Endothelial cell of umbilical vein (primary cell): ENCODE results near the gene BTG2. TPM values are rescaled to one million over a fixed set of nuclear protein-coding genes. Genes with fewer than 3 reads are reported as not detected.

Experiments
- BruUV-seq: library from RNA; stranded (reverse); fragments of 400-500 nt; replicated peaks from 2 replicates; lab custom pipeline; 2021; lab: Mats Ljungman, UMichigan
- CTCF ChIA-PET: fragments of 300-600, 350-600 bp; sonication (Branson Sonifier 250); formaldehyde crosslinking; loops from one replicate; lab custom pipeline; 2021; ENCODE audit warnings: antibody characterized with exemption, inconsistent platforms; lab: Charles Lee
- POLR2A ChIA-PET: fragments of 300-600, 350-600 bp; sonication (Branson Sonifier 250); formaldehyde crosslinking; loops from one replicate; lab custom pipeline; 2021; ENCODE audit warnings: antibody characterized with exemption, inconsistent platforms; lab: Charles Lee
- DNase-seq: peaks from one replicate; pipeline ENCODE4 v3.0.0-alpha.2; 2011; ENCODE audit warnings: low read depth, low spot score
- FAIRE-seq: peaks from 2 replicates; lab custom pipeline; 2011; peaks lifted over from hg19 to GRCh38; lab: Jason Lieb, UNC
- H2AFZ ChIP-seq: 2 replicates; pipeline ENCODE4 v1.6.0; 2012; ENCODE audit warnings: low read depth, low read length, control low read depth, inconsistent platforms
- H3K27ac ChIP-seq: 2 replicates; pipeline ENCODE4 v1.5.1; 2011; ENCODE audit warnings: low read depth, mild to moderate bottlenecking, control low read depth, low read length, moderate library complexity; ENCODE audit not compliant: insufficient read depth
- H3K27me3 ChIP-seq, 2 experiments: 2 replicates each; pipeline versions ENCODE4 v1.6.0 to v1.6.1; 2011; ENCODE audit warnings: low read length in 2 of 2, mixed read lengths in 1 of 2; ENCODE audit not compliant: control insufficient read depth in 2 of 2, insufficient read depth in 2 of 2
- H3K36me3 ChIP-seq, 2 experiments: 2 replicates in 1 of 2; 3 replicates in 1 of 2; pipeline ENCODE4 v1.5.1; 2011; ENCODE audit warnings: low read length in 2 of 2, mild to moderate bottlenecking in 1 of 2, moderate library complexity in 1 of 2; ENCODE audit not compliant: control insufficient read depth in 2 of 2, insufficient read depth in 2 of 2; ENCODE audit errors: extremely low read depth in 1 of 2
- H3K4me1 ChIP-seq: 3 replicates; pipeline ENCODE4 v1.5.1; 2011; ENCODE audit warnings: mild to moderate bottlenecking, low read length; ENCODE audit not compliant: control insufficient read depth, insufficient read depth; ENCODE audit errors: extremely low read depth
- H3K4me2 ChIP-seq: 2 replicates; pipeline ENCODE4 v1.6.1; 2011; ENCODE audit warnings: low read length, control low read depth, mixed read lengths; ENCODE audit not compliant: insufficient read depth
- H3K4me3 ChIP-seq, 3 experiments: fragments of 200-600 bp in 1 of 3; sonication (generic), shearing (Covaris generic) in 1 of 3; replicated peaks in 1 of 3; 2 replicates each; pipeline ENCODE4 v1.5.1; 2011 to 2016; ENCODE audit warnings: control low read depth in 3 of 3, low read length in 3 of 3, mild to moderate bottlenecking in 2 of 3, inconsistent platforms in 1 of 3, low read depth in 1 of 3, moderate library complexity in 1 of 3; ENCODE audit not compliant: insufficient read depth in 1 of 3
- H3K79me2 ChIP-seq: 2 replicates; pipeline ENCODE4 v1.6.0; 2012; ENCODE audit warnings: low read length, inconsistent platforms; ENCODE audit not compliant: control insufficient read depth, insufficient read depth
- H3K9ac ChIP-seq: replicated peaks from 2 replicates; pipeline ENCODE3; 2011; ENCODE audit warnings: low read length, control low read depth; ENCODE audit not compliant: insufficient read depth; ENCODE audit errors: extremely low read depth
- H3K9me1 ChIP-seq: replicated peaks from 3 replicates; pipeline ENCODE4 v1.6.0; 2011; ENCODE audit warnings: mild to moderate bottlenecking, low read length; ENCODE audit not compliant: control insufficient read depth, insufficient read depth; ENCODE audit errors: extremely low read depth
- H3K9me3 ChIP-seq: replicated peaks from 2 replicates; pipeline ENCODE4 v1.5.1; 2012; ENCODE audit warnings: low read length, inconsistent platforms; ENCODE audit not compliant: control insufficient read depth, insufficient read depth
- H4K20me1 ChIP-seq: replicated peaks from 2 replicates; pipeline ENCODE3; 2011; ENCODE audit warnings: mild to moderate bottlenecking, low read length; ENCODE audit not compliant: control insufficient read depth, insufficient read depth; ENCODE audit errors: extremely low read depth
- CTCF ChIP-seq, 2 donors: IDR thresholded peaks; 1 replicate in 1 of 2; 2 replicates in 1 of 2; pipeline ENCODE4 v1.5.1; 2011; ENCODE audit warnings: low read length in 2 of 2, mild to moderate bottlenecking in 2 of 2, moderate library complexity in 2 of 2, control low read depth in 1 of 2, inconsistent platforms in 1 of 2, low read depth in 1 of 2; ENCODE audit not compliant: insufficient read depth in 1 of 2; ENCODE audit errors: extremely low read depth in 1 of 2
- EZH2 ChIP-seq: IDR thresholded peaks from 2 replicates; pipeline ENCODE4 v1.6.1; 2012; ENCODE audit warnings: borderline replicate concordance, low read depth, mild to moderate bottlenecking, moderate library complexity, low read length, inconsistent platforms; ENCODE audit not compliant: severe bottlenecking
- FOS ChIP-seq: IDR thresholded peaks from 2 replicates; pipeline ENCODE4 v1.6.1; 2011; ENCODE audit warnings: mild to moderate bottlenecking, low read length, moderate library complexity, borderline replicate concordance; ENCODE audit not compliant: insufficient read depth
- GATA2 ChIP-seq: IDR thresholded peaks from 2 replicates; pipeline ENCODE4 v1.7.0; 2011; ENCODE audit warnings: low read depth, mild to moderate bottlenecking, moderate library complexity, mixed read lengths, low read length; ENCODE audit not compliant: insufficient read length, insufficient read depth
- JUN ChIP-seq: IDR thresholded peaks from 2 replicates; pipeline ENCODE4 v1.6.1; 2011; ENCODE audit warnings: borderline replicate concordance, low read depth; ENCODE audit not compliant: insufficient read length, insufficient read depth
- MAX ChIP-seq: IDR thresholded peaks from 2 replicates; pipeline ENCODE4 v1.6.1; 2011; ENCODE audit not compliant: insufficient read depth, insufficient read length
- MYC ChIP-seq: IDR thresholded peaks from one replicate; pipeline ENCODE4 v1.6.1; 2011; ENCODE audit warnings: mild to moderate bottlenecking, low read depth, low read length
- POLR2A ChIP-seq: IDR thresholded peaks from 2 replicates; pipeline ENCODE4 v1.6.1; 2012; ENCODE audit warnings: low read depth, mild to moderate bottlenecking, control low read depth, low read length
- POLR2AphosphoS5 ChIP-seq: IDR thresholded peaks from 2 replicates; pipeline ENCODE4 v1.6.1; 2012; ENCODE audit warnings: low read depth, mild to moderate bottlenecking, control low read depth, low read length, moderate library complexity; ENCODE audit not compliant: insufficient read depth
- dilution Hi-C: fragments of 300-500 bp; cut with MboI; formaldehyde crosslinking; loops from one replicate; pipeline ENCODE4 v1.15.0; 2019; ENCODE audit warnings: low sequenced_read_pairs; ENCODE audit not compliant: extremely low pct_ligation_motif_present
- intact Hi-C: fragments of 100-400 bp; cut with micrococcal nuclease; formaldehyde crosslinking; loops from one replicate; pipeline ENCODE4 v1.10.0; 2022
- polyA plus RNA-seq, 4 experiments: library from polyadenylated mRNA; depleted of rRNA in 3 of 4; stranded (reverse) in 3 of 4; unstranded in 1 of 4; fragments of >200 nt; gene quantifications; 2 replicates each; pipeline versions ENCODE4 v1.2.1 to v1.2.3, GENCODE V29; 2011 to 2012; ENCODE audit warnings: missing spikeins in 1 of 4
- total RNA-seq: library from RNA; stranded (reverse); gene quantifications from 2 replicates; pipeline ENCODE4 v1.2.3, GENCODE V29; 2021

The BTG2 gene
- total and polyA plus RNA-seq, 2 donors (not counting 3 experiments of a cell fraction or from before 2014, with no cell fraction given) = 35.6 to 50.1 TPM

- dilution Hi-C loops (no loop called here), intact Hi-C loops (loop anchor here (1.0 to 5.0 kb wide), 4 partner anchors 60 to 435 kb away; no protein-coding TSS in a partner anchor)
- Histone ChIP-seq H3K4me3 (peak overlapping the region; percentile 55 to 89 (median 89)), H3K79me2 (no peaks in the 10 kb centered on the region), H3K27me3 (no peaks in the 10 kb centered on the region), H3K9ac (peak overlapping the region; percentile 50), H3K4me2 (peak overlapping the region; percentile 94), H3K4me1 (peaks cover 4% of the 10 kb centered on the region), H3K27ac (no peak overlapping the region), H3K9me1 (no peaks in the 10 kb centered on the region), H4K20me1 (no peaks in the 10 kb centered on the region), H3K9me3 (no peaks in the 10 kb centered on the region), H2AFZ (peak overlapping the region; percentile 99), H3K36me3 (no peaks in the 10 kb centered on the region)
- TF ChIP-seq MYC (no peak), FOS (no peak), POLR2AphosphoS5 (peak; percentile 22), GATA2 (no peak), CTCF (IDR thresholded peaks at IDR 0.05; ENCODE audit: extremely low read depth in 1 of 2, insufficient read depth in 1 of 2, low read depth in 1 of 2, low read length in 2 of 2) (peak; percentile 84 to 88), JUN (no peak), POLR2A (peak; percentile 46), MAX (no peak), EZH2 (no peak)
- POLR2A ChIA-PET = interaction anchor here (0.9 kb wide), 1 partner anchor 37 kb away, joined by 3 read pairs; no protein-coding TSS in a partner anchor
- FAIRE-seq = peak; percentile 92
- DNase-seq = peak; percentile 95
- BruUV-seq = no TSS peak
- CTCF ChIA-PET = interaction anchor here (0.6 to 19.8 kb wide), 81 partner anchors 8 to 481 kb away, joined by 3 to 1014 read pairs (median 5); partner anchors contain the start of genes BTG2, FMOD, MYOG and PPFIA4
Measured at GRCh38 chr1:203267347-203267846, 37.9 kb upstream of the BTG2 start.
